ENCODE results near the gene JPH2.

JPH2 gene

GRCh38 chr20:44073675-44074071 is 113.3 kb downstream of the JPH2 start (continued):
- TF ChIP-seq CREB5 (CRISPR knock-in tag; IDR thresholded peaks at IDR 0.05; ENCODE audit: low read depth) (no peak), PPARA (CRISPR knock-in tag; IDR thresholded peaks at IDR 0.05; ENCODE audit: borderline replicate concordance) (no peak), BACH2 (CRISPR knock-in tag; IDR thresholded peaks at IDR 0.05; ENCODE audit: borderline replicate concordance) (no peak), ZC3H10 (CRISPR knock-in tag; IDR thresholded peaks at IDR 0.05) (no peak), ZNF70 (CRISPR knock-in tag; IDR thresholded peaks at IDR 0.05) (no peak), TOX (CRISPR knock-in tag; IDR thresholded peaks at IDR 0.05; ENCODE audit: borderline replicate concordance) (no peak), RARB (CRISPR knock-in tag; IDR thresholded peaks at IDR 0.05) (no peak), OSR1 (CRISPR knock-in tag; IDR thresholded peaks at IDR 0.05) (no peak), SNAI2 (CRISPR knock-in tag; IDR thresholded peaks at IDR 0.05) (no peak), ISL1 (CRISPR knock-in tag; IDR thresholded peaks at IDR 0.05) (no peak), ESRRG (CRISPR knock-in tag; IDR thresholded peaks at IDR 0.05) (no peak), ZFP30 (CRISPR knock-in tag; IDR thresholded peaks at IDR 0.05) (no peak), CSDC2 (CRISPR knock-in tag; IDR thresholded peaks at IDR 0.05) (no peak), TCF4 (CRISPR knock-in tag; IDR thresholded peaks at IDR 0.05; ENCODE audit: borderline replicate concordance) (no peak)

GRCh38 chr20:44073011-44073674 is 113.8 kb downstream of the JPH2 start:
- TF ChIP-seq ESRRG (CRISPR knock-in tag; IDR thresholded peaks at IDR 0.05) (no peak), TCF4 (CRISPR knock-in tag; IDR thresholded peaks at IDR 0.05; ENCODE audit: borderline replicate concordance) (no peak), ZC3H10 (CRISPR knock-in tag; IDR thresholded peaks at IDR 0.05) (no peak), ZFP3 (CRISPR knock-in tag; IDR thresholded peaks at IDR 0.05) (no peak)

GRCh38 chr20:44072384-44072783 is 114.6 kb downstream of the JPH2 start:
- TF ChIP-seq ZNF70 (CRISPR knock-in tag; IDR thresholded peaks at IDR 0.05), result no peak
- TF ChIP-seq ZNF8 (CRISPR knock-in tag; IDR thresholded peaks at IDR 0.05), result no peak
- no peak for TF ChIP-seq CREB5 (CRISPR knock-in tag; IDR thresholded peaks at IDR 0.05; ENCODE audit: low read depth)
- no peak for ATAC-seq

More at GRCh38 chr20:44073011-44073674, 113.8 kb downstream of the JPH2 start:
- no peak for ATAC-seq

GRCh38 chr20:44071526-44072111 is 115.4 kb downstream of the JPH2 start:
- TF ChIP-seq OSR1 (CRISPR knock-in tag; IDR thresholded peaks at IDR 0.05), result no peak
- TF ChIP-seq ZFP30 (CRISPR knock-in tag; IDR thresholded peaks at IDR 0.05), result no peak
- no peak for TF ChIP-seq ZC3H10 (CRISPR knock-in tag; IDR thresholded peaks at IDR 0.05)
- no peak for TF ChIP-seq BACH2 (CRISPR knock-in tag; IDR thresholded peaks at IDR 0.05; ENCODE audit: borderline replicate concordance)
- TF ChIP-seq POU6F1 (CRISPR knock-in tag; IDR thresholded peaks at IDR 0.05; ENCODE audit: borderline replicate concordance, low read depth), result no peak
- no peak for ATAC-seq

GRCh38 chr20:44071057-44071456 is 115.9 kb downstream of the JPH2 start:
- TF ChIP-seq ZFP30 (CRISPR knock-in tag; IDR thresholded peaks at IDR 0.05), result no peak
- TF ChIP-seq CSRNP3 (CRISPR knock-in tag; IDR thresholded peaks at IDR 0.05), result no peak
- TF ChIP-seq ZNF565 (CRISPR knock-in tag; conservative IDR thresholded peaks at IDR 0.05; ENCODE audit: low read depth), result no peak
- ATAC-seq, result no peak
